Liver (tissue), 9 donors: ENCODE measurements around the gene KCNMA1. TPM values are rescaled to one million over a fixed set of nuclear protein-coding genes. Genes with fewer than 3 reads are reported as not detected.

Experiments used
- DNase-seq: peaks from one replicate; pipeline ENCODE4 v3.0.0-alpha.2; 2017; ENCODE audit warnings: low spot score
- H3K27ac ChIP-seq, 2 donors: one replicate each; pipeline ENCODE4 v1.7.0; 2013; ENCODE audit warnings: inconsistent platforms in 2 of 2, low read length in 2 of 2, control low read depth in 1 of 2, low read depth in 1 of 2, mild to moderate bottlenecking in 1 of 2
- H3K27me3 ChIP-seq, 4 donors: one replicate each; pipeline versions ENCODE4 v1.6.1 to v1.7.0; 2013; ENCODE audit warnings: low read length in 3 of 4, inconsistent platforms in 1 of 4, mild to moderate bottlenecking in 1 of 4, moderate library complexity in 1 of 4; ENCODE audit not compliant: control insufficient read depth in 4 of 4, insufficient read depth in 4 of 4
- H3K36me3 ChIP-seq, 4 donors: one replicate each; pipeline versions ENCODE4 v1.6.1 to v1.7.0; 2013; ENCODE audit warnings: low read length in 3 of 4, mild to moderate bottlenecking in 3 of 4, low read depth in 1 of 4, moderate library complexity in 1 of 4; ENCODE audit not compliant: control insufficient read depth in 4 of 4, insufficient read depth in 3 of 4
- H3K4me1 ChIP-seq, 4 donors: one replicate each; pipeline versions ENCODE4 v1.6.1 to v1.7.0; 2013; ENCODE audit warnings: low read length in 3 of 4, mild to moderate bottlenecking in 3 of 4, moderate library complexity in 1 of 4; ENCODE audit not compliant: control insufficient read depth in 4 of 4, insufficient read depth in 4 of 4
- H3K4me3 ChIP-seq, 3 donors: one replicate each; pipeline versions ENCODE4 v1.6.1 to v1.7.0; 2013; ENCODE audit warnings: low read length in 3 of 3, control low read depth in 1 of 3, low read depth in 1 of 3, mild to moderate bottlenecking in 1 of 3
- H3K9ac ChIP-seq, 2 donors: one replicate each; pipeline ENCODE4 v1.7.0; 2013; ENCODE audit warnings: low read length in 2 of 2, mild to moderate bottlenecking in 2 of 2, moderate library complexity in 2 of 2, control low read depth in 1 of 2, low read depth in 1 of 2
- H3K9me3 ChIP-seq, 4 donors: one replicate each; pipeline versions ENCODE4 v1.6.1 to v1.7.0; 2013; ENCODE audit warnings: low read length in 3 of 4; ENCODE audit not compliant: control insufficient read depth in 4 of 4
- EGR1 ChIP-seq, 2 donors: IDR thresholded peaks; 2 replicates each; pipeline ENCODE4 v1.6.1; 2016 to 2018; ENCODE audit warnings: antibody characterized with exemption in 2 of 2, low read depth in 2 of 2
- FOXA1 ChIP-seq: IDR thresholded peaks from 2 replicates; pipeline ENCODE4 v1.6.1; 2016; ENCODE audit warnings: antibody characterized with exemption
- FOXA2 ChIP-seq: IDR thresholded peaks from 2 replicates; pipeline ENCODE4 v1.6.1; 2016; ENCODE audit warnings: antibody characterized with exemption
- GABPA ChIP-seq, 2 donors: IDR thresholded peaks in 1 of 2; conservative IDR thresholded peaks in 1 of 2; 2 replicates each; pipeline ENCODE4 v1.6.1; 2016; ENCODE audit warnings: antibody characterized with exemption in 2 of 2, mild to moderate bottlenecking in 1 of 2, moderate library complexity in 1 of 2
- HNF4A ChIP-seq, 2 donors: conservative IDR thresholded peaks; 2 replicates each; pipeline ENCODE4 v1.6.1; 2016; ENCODE audit warnings: antibody characterized with exemption in 2 of 2, mild to moderate bottlenecking in 2 of 2
- HNF4G ChIP-seq: IDR thresholded peaks from 2 replicates; pipeline ENCODE4 v1.6.1; 2016; ENCODE audit warnings: antibody characterized with exemption
- JUND ChIP-seq, 2 donors: IDR thresholded peaks; 2 replicates each; pipeline ENCODE4 v1.6.1; 2016; ENCODE audit warnings: antibody characterized with exemption in 2 of 2
- NR2F2 ChIP-seq: IDR thresholded peaks from 2 replicates; pipeline ENCODE4 v1.6.1; 2016; ENCODE audit warnings: antibody characterized with exemption
- RAD21 ChIP-seq, 2 donors: IDR thresholded peaks; 2 replicates each; pipeline ENCODE4 v1.6.1; 2016; ENCODE audit warnings: antibody characterized with exemption in 2 of 2, mild to moderate bottlenecking in 2 of 2
- RXRA ChIP-seq, 2 donors: IDR thresholded peaks; 2 replicates each; pipeline ENCODE4 v1.6.1; 2017 to 2018; ENCODE audit warnings: antibody characterized with exemption in 2 of 2, mild to moderate bottlenecking in 1 of 2
- SP1 ChIP-seq: IDR thresholded peaks from 2 replicates; pipeline ENCODE4 v1.6.1; 2018; ENCODE audit warnings: antibody characterized with exemption, mild to moderate bottlenecking
- TAF1 ChIP-seq: conservative IDR thresholded peaks from 2 replicates; pipeline ENCODE4 v1.6.1; 2016; ENCODE audit warnings: antibody characterized with exemption, mild to moderate bottlenecking
- YY1 ChIP-seq: IDR thresholded peaks from 2 replicates; pipeline ENCODE4 v1.6.1; 2016; ENCODE audit warnings: antibody characterized with exemption, mild to moderate bottlenecking
- WGBS: extraction: QIAGEN DNeasy Blood & Tissue Kit; methylation state at CpG from one replicate; pipeline ENCODE4 v1.1.7; 2013; 5-methylcytosine and 5-hydroxymethylcytosine counted together
- polyA plus RNA-seq, 2 donors: library from polyadenylated mRNA; stranded (reverse) in 1 of 2; unstranded in 1 of 2; fragments of 200-250 nt in 1 of 2; fragments of >200 nt in 1 of 2; fragmentation: Nextera tagmentation in 1 of 2; extraction: Ambion mirVana in 1 of 2; gene quantifications; one replicate each; pipeline versions ENCODE4 v1.2.1 to v1.2.3, GENCODE V29; 2013 to 2015
- total RNA-seq, 2 donors: library from RNA; depleted of rRNA; stranded (reverse); fragments of >200 nt; gene quantifications; one replicate each; pipeline ENCODE4 v1.2.3, GENCODE V29; 2014
- TF ChIP-seq, protein P1 (sequence below): IDR thresholded peaks from 2 replicates; pipeline ENCODE4 v1.6.1; 2016; ENCODE audit warnings: antibody characterized with exemption
- TF ChIP-seq, protein P2 (sequence below): IDR thresholded peaks from 2 replicates; pipeline ENCODE4 v1.6.1; 2016; ENCODE audit warnings: antibody characterized with exemption, mild to moderate bottlenecking
- TF ChIP-seq, protein P3 (sequence below): IDR thresholded peaks from 2 replicates; pipeline ENCODE4 v1.6.1; 2016; ENCODE audit warnings: antibody characterized with exemption
- TF ChIP-seq, protein P4 (sequence below): fragments of 150-350 bp; IDR thresholded peaks from 2 replicates; pipeline ENCODE4 v1.5.1; 2017; ENCODE audit warnings: improper control_type of control experiment, low read depth, low read length; ENCODE audit not compliant: missing input control
- TF ChIP-seq, protein P5 (sequence below): IDR thresholded peaks from 2 replicates; pipeline ENCODE4 v1.6.1; 2016; ENCODE audit warnings: antibody characterized with exemption
- donor health status: healthy.
- donor health status: healthy.
- donor health status: healthy.
- donor health status: healthy.
- donor health status: healthy.

The KCNMA1 gene
- total and polyA plus RNA-seq, 4 donors = 2.5 to 9.7 (median 4.7) TPM

DNA sequence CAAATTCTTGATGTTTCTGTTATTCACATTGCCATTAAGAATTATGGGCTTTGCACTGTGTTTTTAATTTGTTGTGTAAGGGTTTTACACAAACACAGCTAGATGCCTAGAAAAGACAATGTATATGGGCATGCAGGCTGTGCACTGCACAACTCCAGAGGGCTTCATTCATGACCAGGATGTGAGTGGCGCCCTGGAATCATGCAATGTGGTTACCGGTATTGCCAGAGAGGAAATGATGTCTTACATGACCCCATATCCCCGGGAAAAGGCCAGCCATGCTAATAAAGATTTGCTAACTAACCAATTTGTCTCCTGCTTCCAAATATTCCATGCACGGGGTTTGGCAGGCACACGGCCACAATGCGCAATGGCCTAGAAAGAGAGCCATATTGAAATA lies 16.9 kb downstream of the KCNMA1 start:
- H3K27me3 ChIP-seq = no peaks in the 10 kb centered on the region
- no peak overlapping the region for H3K9ac ChIP-seq
- H3K27ac ChIP-seq = no peak overlapping the region
- no peak overlapping the region for H3K4me3 ChIP-seq
- WGBS = 82% methylated on average over 6 of the region's 6 CpGs
- TF ChIP-seq RXRA (IDR thresholded peaks at IDR 0.05) = no peak
- TF ChIP-seq FOXA2 = no peak
- TF ChIP-seq, protein P1, sequence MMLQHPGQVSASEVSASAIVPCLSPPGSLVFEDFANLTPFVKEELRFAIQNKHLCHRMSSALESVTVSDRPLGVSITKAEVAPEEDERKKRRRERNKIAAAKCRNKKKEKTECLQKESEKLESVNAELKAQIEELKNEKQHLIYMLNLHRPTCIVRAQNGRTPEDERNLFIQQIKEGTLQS = no peak
- TF ChIP-seq HNF4A (conservative IDR thresholded peaks at IDR 0.05) = no peak
- TF ChIP-seq JUND (IDR thresholded peaks at IDR 0.05) = no peak
- TF ChIP-seq, protein P2, sequence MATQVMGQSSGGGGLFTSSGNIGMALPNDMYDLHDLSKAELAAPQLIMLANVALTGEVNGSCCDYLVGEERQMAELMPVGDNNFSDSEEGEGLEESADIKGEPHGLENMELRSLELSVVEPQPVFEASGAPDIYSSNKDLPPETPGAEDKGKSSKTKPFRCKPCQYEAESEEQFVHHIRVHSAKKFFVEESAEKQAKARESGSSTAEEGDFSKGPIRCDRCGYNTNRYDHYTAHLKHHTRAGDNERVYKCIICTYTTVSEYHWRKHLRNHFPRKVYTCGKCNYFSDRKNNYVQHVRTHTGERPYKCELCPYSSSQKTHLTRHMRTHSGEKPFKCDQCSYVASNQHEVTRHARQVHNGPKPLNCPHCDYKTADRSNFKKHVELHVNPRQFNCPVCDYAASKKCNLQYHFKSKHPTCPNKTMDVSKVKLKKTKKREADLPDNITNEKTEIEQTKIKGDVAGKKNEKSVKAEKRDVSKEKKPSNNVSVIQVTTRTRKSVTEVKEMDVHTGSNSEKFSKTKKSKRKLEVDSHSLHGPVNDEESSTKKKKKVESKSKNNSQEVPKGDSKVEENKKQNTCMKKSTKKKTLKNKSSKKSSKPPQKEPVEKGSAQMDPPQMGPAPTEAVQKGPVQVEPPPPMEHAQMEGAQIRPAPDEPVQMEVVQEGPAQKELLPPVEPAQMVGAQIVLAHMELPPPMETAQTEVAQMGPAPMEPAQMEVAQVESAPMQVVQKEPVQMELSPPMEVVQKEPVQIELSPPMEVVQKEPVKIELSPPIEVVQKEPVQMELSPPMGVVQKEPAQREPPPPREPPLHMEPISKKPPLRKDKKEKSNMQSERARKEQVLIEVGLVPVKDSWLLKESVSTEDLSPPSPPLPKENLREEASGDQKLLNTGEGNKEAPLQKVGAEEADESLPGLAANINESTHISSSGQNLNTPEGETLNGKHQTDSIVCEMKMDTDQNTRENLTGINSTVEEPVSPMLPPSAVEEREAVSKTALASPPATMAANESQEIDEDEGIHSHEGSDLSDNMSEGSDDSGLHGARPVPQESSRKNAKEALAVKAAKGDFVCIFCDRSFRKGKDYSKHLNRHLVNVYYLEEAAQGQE = no peak
- TF ChIP-seq EGR1 (IDR thresholded peaks at IDR 0.05; ENCODE audit: low read depth in 2 of 2) = no peak
- TF ChIP-seq YY1 = no peak
- no peak for TF ChIP-seq RAD21 (IDR thresholded peaks at IDR 0.05)
- TF ChIP-seq TAF1 = no peak
- no peak for TF ChIP-seq HNF4G
- TF ChIP-seq, protein P3, sequence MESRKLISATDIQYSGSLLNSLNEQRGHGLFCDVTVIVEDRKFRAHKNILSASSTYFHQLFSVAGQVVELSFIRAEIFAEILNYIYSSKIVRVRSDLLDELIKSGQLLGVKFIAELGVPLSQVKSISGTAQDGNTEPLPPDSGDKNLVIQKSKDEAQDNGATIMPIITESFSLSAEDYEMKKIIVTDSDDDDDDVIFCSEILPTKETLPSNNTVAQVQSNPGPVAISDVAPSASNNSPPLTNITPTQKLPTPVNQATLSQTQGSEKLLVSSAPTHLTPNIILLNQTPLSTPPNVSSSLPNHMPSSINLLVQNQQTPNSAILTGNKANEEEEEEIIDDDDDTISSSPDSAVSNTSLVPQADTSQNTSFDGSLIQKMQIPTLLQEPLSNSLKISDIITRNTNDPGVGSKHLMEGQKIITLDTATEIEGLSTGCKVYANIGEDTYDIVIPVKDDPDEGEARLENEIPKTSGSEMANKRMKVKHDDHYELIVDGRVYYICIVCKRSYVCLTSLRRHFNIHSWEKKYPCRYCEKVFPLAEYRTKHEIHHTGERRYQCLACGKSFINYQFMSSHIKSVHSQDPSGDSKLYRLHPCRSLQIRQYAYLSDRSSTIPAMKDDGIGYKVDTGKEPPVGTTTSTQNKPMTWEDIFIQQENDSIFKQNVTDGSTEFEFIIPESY = no peak
- TF ChIP-seq, protein P4, sequence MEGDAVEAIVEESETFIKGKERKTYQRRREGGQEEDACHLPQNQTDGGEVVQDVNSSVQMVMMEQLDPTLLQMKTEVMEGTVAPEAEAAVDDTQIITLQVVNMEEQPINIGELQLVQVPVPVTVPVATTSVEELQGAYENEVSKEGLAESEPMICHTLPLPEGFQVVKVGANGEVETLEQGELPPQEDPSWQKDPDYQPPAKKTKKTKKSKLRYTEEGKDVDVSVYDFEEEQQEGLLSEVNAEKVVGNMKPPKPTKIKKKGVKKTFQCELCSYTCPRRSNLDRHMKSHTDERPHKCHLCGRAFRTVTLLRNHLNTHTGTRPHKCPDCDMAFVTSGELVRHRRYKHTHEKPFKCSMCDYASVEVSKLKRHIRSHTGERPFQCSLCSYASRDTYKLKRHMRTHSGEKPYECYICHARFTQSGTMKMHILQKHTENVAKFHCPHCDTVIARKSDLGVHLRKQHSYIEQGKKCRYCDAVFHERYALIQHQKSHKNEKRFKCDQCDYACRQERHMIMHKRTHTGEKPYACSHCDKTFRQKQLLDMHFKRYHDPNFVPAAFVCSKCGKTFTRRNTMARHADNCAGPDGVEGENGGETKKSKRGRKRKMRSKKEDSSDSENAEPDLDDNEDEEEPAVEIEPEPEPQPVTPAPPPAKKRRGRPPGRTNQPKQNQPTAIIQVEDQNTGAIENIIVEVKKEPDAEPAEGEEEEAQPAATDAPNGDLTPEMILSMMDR = no peak
- TF ChIP-seq GABPA (IDR thresholded peaks at IDR 0.05 in 1 of 2, conservative IDR thresholded peaks at IDR 0.05 in 1 of 2) = no peak
- TF ChIP-seq SP1 = no peak
- no peak for TF ChIP-seq NR2F2
- no peak for TF ChIP-seq FOXA1
- TF ChIP-seq, protein P5, sequence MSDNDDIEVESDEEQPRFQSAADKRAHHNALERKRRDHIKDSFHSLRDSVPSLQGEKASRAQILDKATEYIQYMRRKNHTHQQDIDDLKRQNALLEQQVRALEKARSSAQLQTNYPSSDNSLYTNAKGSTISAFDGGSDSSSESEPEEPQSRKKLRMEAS = no peak
- peaks cover 0 to 8% (median 2%) of the 10 kb centered on the region in 4 donors for H3K4me1 ChIP-seq
- DNase-seq = no peak
- H3K9me3 ChIP-seq = no peaks in the 10 kb centered on the region
- H3K36me3 ChIP-seq = no peaks in the 10 kb centered on the region
